MM.1S (cell line): ENCODE results near the gene TMEM82.

ENCODE experiments used
- DNase-seq: peaks from one replicate; pipeline ENCODE4 v3.0.0-alpha.2; 2015
- H2AFZ ChIP-seq: fragments of 300-600 bp; sonication (generic); 2 replicates; pipeline ENCODE4 v1.6.0; 2016; ENCODE audit warnings: antibody characterized with exemption, low read length
- H3F3A ChIP-seq: fragments of 300-600 bp; sonication (generic); 2 replicates; pipeline ENCODE4 v1.6.1; 2016; ENCODE audit warnings: mild to moderate bottlenecking, antibody characterized with exemption, low read length, moderate library complexity, mixed read lengths; ENCODE audit not compliant: insufficient read depth
- H3K27ac ChIP-seq: fragments of 300-600 bp; sonication (generic); 2 replicates; pipeline ENCODE4 v1.5.1; 2016; ENCODE audit warnings: mild to moderate bottlenecking, low read length
- H3K27me3 ChIP-seq: fragments of 300-600 bp; sonication (generic); replicated peaks from 2 replicates; pipeline ENCODE4 v1.6.0; 2016; ENCODE audit warnings: low read length; ENCODE audit not compliant: insufficient read depth
- H3K36me3 ChIP-seq: fragments of 300-600 bp; sonication (generic); replicated peaks from 2 replicates; pipeline ENCODE4 v1.6.1; 2016; ENCODE audit warnings: mild to moderate bottlenecking, low read length, mixed read lengths; ENCODE audit not compliant: insufficient read depth
- H3K4me1 ChIP-seq: fragments of 300-600 bp; sonication (generic); 2 replicates; pipeline ENCODE4 v1.6.1; 2016; ENCODE audit warnings: low read length, mixed read lengths
- H3K4me2 ChIP-seq: fragments of 300-600 bp; sonication (generic); 2 replicates; pipeline ENCODE4 v1.6.0; 2016; ENCODE audit warnings: low read depth, low read length
- H3K4me3 ChIP-seq: fragments of 300-600 bp; sonication (generic); 2 replicates; pipeline ENCODE4 v1.5.1; 2016; ENCODE audit warnings: low read length, mixed read lengths
- H3K79me2 ChIP-seq: fragments of 300-600 bp; sonication (generic); 2 replicates; pipeline ENCODE4 v1.6.1; 2016; ENCODE audit warnings: mixed run types, low read length, mixed read lengths
- H3K9ac ChIP-seq: fragments of 300-600 bp; sonication (generic); 2 replicates; pipeline ENCODE4 v1.6.1; 2016; ENCODE audit warnings: low read length, mixed read lengths
- H3K9me2 ChIP-seq: fragments of 300-600 bp; sonication (generic); replicated peaks from 2 replicates; pipeline ENCODE4 v1.6.1; 2016; ENCODE audit warnings: mild to moderate bottlenecking, low read length, mixed read lengths; ENCODE audit not compliant: insufficient read depth
- H3K9me3 ChIP-seq: fragments of 300-600 bp; sonication (generic); replicated peaks from 2 replicates; pipeline ENCODE4 v1.6.1; 2016; ENCODE audit warnings: mild to moderate bottlenecking, low read length, mixed read lengths; ENCODE audit not compliant: insufficient read depth
- H4K20me1 ChIP-seq: fragments of 300-600 bp; sonication (generic); 2 replicates; pipeline ENCODE4 v1.6.1; 2016; ENCODE audit warnings: mild to moderate bottlenecking, low read length, moderate library complexity, mixed read lengths; ENCODE audit not compliant: insufficient read depth
- EZH2 ChIP-seq: fragments of 300-600 bp; sonication (generic); optimal IDR thresholded peaks from 2 replicates; pipeline ENCODE3; 2017; ENCODE audit warnings: low read depth, mild to moderate bottlenecking, antibody characterized with exemption, low read length, mixed read lengths
- EZH2phosphoT487 ChIP-seq: fragments of 300-600 bp; sonication (generic); IDR thresholded peaks from 2 replicates; pipeline ENCODE4 v1.6.1; 2018; ENCODE audit warnings: antibody characterized with exemption, low read length
- TF ChIP-seq, protein P1 (sequence below): fragments of 300-600 bp; sonication (generic); IDR thresholded peaks from 2 replicates; pipeline ENCODE4 v1.5.1; 2016; ENCODE audit warnings: antibody characterized with exemption, low read length, mixed read lengths

Gene TMEM82

DNA sequence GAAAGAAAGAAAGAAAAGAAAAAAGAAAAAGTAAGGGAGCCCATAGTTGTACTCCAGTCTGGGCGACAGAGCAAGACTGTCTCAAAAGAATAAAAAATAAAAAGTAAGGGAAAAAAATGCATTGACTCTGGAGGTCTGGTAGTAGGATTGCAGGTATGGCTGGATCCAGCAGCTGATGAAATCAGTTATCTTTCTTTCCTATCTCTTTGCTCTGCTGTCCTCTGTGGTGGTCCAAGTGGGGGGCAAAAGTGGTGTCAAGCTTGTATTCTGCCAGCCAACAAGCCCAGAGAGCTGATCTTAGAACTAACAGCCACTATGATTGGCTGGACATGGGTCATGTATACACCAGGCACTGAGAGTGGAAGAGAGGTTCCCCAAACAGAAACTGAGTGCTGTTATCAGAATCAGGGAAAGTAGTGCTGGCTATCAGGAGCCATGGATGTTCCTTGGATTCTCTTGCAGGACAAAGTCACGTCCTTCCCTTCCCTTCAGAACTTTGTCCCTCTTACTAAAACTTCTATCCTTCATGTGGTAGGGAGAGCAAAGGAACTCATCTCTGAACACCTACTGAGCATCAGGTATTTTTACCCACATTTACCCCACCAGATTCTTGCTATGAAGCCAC is 12.8 kb downstream of the TMEM82 start:
- H3K4me2 ChIP-seq = no peak overlapping the region
- no peaks in the 10 kb centered on the region for H3K79me2 ChIP-seq
- H4K20me1 ChIP-seq = no peaks in the 10 kb centered on the region
- peaks cover 44% of the 10 kb centered on the region for H3K27me3 ChIP-seq
- no peaks in the 10 kb centered on the region for H3K9me2 ChIP-seq
- H3K4me3 ChIP-seq = no peak overlapping the region
- no peaks in the 10 kb centered on the region for H3F3A ChIP-seq
- H3K27ac ChIP-seq = no peak overlapping the region
- no peak for DNase-seq
- H3K4me1 ChIP-seq = no peaks in the 10 kb centered on the region
- TF ChIP-seq, protein P1, sequence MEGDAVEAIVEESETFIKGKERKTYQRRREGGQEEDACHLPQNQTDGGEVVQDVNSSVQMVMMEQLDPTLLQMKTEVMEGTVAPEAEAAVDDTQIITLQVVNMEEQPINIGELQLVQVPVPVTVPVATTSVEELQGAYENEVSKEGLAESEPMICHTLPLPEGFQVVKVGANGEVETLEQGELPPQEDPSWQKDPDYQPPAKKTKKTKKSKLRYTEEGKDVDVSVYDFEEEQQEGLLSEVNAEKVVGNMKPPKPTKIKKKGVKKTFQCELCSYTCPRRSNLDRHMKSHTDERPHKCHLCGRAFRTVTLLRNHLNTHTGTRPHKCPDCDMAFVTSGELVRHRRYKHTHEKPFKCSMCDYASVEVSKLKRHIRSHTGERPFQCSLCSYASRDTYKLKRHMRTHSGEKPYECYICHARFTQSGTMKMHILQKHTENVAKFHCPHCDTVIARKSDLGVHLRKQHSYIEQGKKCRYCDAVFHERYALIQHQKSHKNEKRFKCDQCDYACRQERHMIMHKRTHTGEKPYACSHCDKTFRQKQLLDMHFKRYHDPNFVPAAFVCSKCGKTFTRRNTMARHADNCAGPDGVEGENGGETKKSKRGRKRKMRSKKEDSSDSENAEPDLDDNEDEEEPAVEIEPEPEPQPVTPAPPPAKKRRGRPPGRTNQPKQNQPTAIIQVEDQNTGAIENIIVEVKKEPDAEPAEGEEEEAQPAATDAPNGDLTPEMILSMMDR = no peak
- no peak for TF ChIP-seq EZH2phosphoT487
- no peak overlapping the region for H2AFZ ChIP-seq
- no peaks in the 10 kb centered on the region for H3K9me3 ChIP-seq
- H3K9ac ChIP-seq = no peak overlapping the region
- H3K36me3 ChIP-seq = no peaks in the 10 kb centered on the region

DNA sequence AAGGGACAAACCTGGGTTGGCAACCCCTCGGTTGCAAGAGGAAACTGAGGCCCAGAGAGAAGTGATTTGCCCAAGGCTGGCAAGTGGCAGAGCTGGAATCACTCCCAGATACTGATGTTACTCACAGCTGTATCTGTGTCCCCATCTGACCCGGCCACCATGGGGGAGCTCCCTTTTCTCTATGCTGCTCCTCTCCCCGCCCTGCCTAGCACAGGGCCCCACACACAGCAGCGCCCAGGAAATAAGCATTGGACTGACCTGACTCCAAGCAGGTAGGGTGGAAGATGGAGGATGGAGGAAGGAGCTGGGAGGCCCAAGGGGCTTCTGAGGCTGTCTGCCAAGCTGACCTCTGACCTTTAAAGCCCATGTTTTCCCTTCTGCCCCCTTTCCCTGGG is 13.3 kb downstream of the TMEM82 start:
- Histone ChIP-seq H3K4me3 (no peak overlapping the region), H3K36me3 (no peaks in the 10 kb centered on the region), H2AFZ (no peak overlapping the region), H3K9ac (no peak overlapping the region), H3K9me3 (no peaks in the 10 kb centered on the region), H3K27me3 (peaks cover 47% of the 10 kb centered on the region), H3K4me1 (no peaks in the 10 kb centered on the region), H3K27ac (no peak overlapping the region), H4K20me1 (no peaks in the 10 kb centered on the region), H3K4me2 (no peak overlapping the region), H3F3A (no peaks in the 10 kb centered on the region), H3K79me2 (no peaks in the 10 kb centered on the region), H3K9me2 (no peaks in the 10 kb centered on the region)
- TF ChIP-seq, protein P1 = no peak
- no peak for TF ChIP-seq EZH2phosphoT487
- TF ChIP-seq EZH2 = no peak
- DNase-seq = no peak

DNA sequence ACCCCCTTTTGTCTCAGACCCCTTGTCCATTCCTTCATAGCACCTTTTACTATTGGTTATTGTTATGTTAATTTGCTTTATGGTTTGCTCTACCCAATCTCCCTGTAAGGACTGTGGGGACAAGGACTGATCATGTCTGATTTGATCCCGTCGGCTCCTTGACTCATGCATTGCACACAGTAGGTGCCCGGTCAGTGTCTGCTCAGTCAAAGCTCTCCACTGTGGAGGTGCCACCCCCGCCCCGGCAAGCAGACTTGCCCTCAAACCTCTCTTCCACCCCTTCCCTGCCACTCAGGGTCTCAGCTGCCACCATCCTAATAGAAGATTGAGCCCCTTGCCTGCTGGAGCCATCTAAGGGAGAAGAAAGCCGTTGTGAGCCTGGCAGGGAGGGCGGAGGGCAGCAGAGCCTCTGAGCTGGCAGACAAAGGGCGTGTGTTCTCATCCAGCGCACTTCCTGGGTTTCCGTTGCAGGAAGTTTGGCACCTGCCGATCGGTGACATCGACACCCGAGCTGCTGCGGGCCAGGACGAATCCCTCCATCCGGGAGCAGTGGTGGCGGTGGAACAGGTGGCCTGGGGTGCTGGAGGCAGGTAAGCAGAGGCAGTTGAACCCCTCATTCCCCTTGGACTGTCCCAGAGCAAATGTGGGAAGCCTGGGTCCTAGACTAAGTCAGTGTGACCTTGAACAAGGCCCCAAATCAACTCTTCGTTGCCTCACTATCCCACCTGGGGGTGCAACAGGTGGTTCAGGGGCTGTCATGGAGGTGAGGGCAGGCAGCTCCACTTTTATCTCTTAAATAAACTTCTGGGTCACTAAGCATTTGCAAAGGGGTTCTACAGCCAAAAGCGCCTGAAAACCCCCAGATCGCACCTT is 14.1 kb downstream of the TMEM82 start:
- no peak for DNase-seq
- no peak overlapping the region for H3K27ac ChIP-seq
- peaks cover 54% of the 10 kb centered on the region for H3K27me3 ChIP-seq
- H3K9me2 ChIP-seq = no peaks in the 10 kb centered on the region
- no peaks in the 10 kb centered on the region for H3K4me1 ChIP-seq
- H3K36me3 ChIP-seq = no peaks in the 10 kb centered on the region
- H3K9me3 ChIP-seq = no peaks in the 10 kb centered on the region
- H3F3A ChIP-seq = no peaks in the 10 kb centered on the region
- TF ChIP-seq EZH2 = no peak
- TF ChIP-seq EZH2phosphoT487 = no peak
- TF ChIP-seq, protein P1 = no peak
- no peak overlapping the region for H3K4me2 ChIP-seq
- no peak overlapping the region for H2AFZ ChIP-seq
- H3K4me3 ChIP-seq = no peak overlapping the region
- H3K9ac ChIP-seq = no peak overlapping the region
- H4K20me1 ChIP-seq = no peaks in the 10 kb centered on the region
- H3K79me2 ChIP-seq = no peaks in the 10 kb centered on the region
